ENCODE measurements around the gene POC5. TPM values are rescaled to one million over a fixed set of nuclear protein-coding genes. Genes with fewer than 3 reads are reported as not detected.

Gene POC5
- total and polyA plus RNA-seq, 2 of the 13 experiments (the other 11 are each of a cell fraction or from before 2014, with no cell fraction given) = 6.9 to 9.3 TPM

GRCh38 chr5:75664979-75665378 is 52.3 kb downstream of the POC5 start:
- no peak overlapping the region for H3K27ac ChIP-seq (ENCODE audit: extremely low read length, insufficient read depth, low read length)

More at GRCh38 chr5:75664979-75665378, 52.3 kb downstream of the POC5 start:
- Histone ChIP-seq H3K36me3 (replicated peaks in 1 of 2; ENCODE audit: control insufficient read depth in 1 of 2, insufficient read depth in 2 of 2, low read length in 2 of 2) (no peaks in the 10 kb centered on the region), H3K4me2 (ENCODE audit: low read depth, low read length) (no peak overlapping the region), H3K4me3 (replicated peaks in 1 of 3; ENCODE audit: insufficient read depth in 1 of 3, low read depth in 2 of 3, low read length in 3 of 3) (no peak overlapping the region), H3K79me2 (ENCODE audit: insufficient read depth, low read length) (no peaks in the 10 kb centered on the region), H3K9me3 (ENCODE audit: low read length) (no peaks in the 10 kb centered on the region), H2AFZ (ENCODE audit: low read length) (no peak overlapping the region), H3K9ac (ENCODE audit: insufficient read depth, low read depth, low read length) (no peak overlapping the region), H4K20me1 (ENCODE audit: insufficient read depth, low read length) (no peaks in the 10 kb centered on the region), H3K27me3 (ENCODE audit: control insufficient read depth in 1 of 2, insufficient read depth in 2 of 2, low read length in 2 of 2) (no peaks in the 10 kb centered on the region; a peak in 1 of 5 replicates), H3K4me1 (ENCODE audit: insufficient read depth, low read length) (peaks cover 19% of the 10 kb centered on the region)
- POLR2A ChIA-PET = no interaction called here
- intact Hi-C loops (cut with micrococcal nuclease; ENCODE audit: unreplicated experiment) = no loop called here
- DNase-seq (ENCODE audit: low spot score) (no peak), FAIRE-seq (no peak), ATAC-seq (no peak)
- 49% methylated on average over 2 of the region's 2 CpGs for WGBS (ENCODE audit: low lambda C conversion rate)
- in situ Hi-C loops (cut with HindIII; ENCODE audit: extremely low pct_ligation_motif_present, low pct_unique_long_range_greater_than_20kb) = no loop called here
- TF ChIP-seq TAF15 (IDR thresholded peaks at IDR 0.05; ENCODE audit: low read depth, low read length, poor library complexity, severe bottlenecking) (no peak), ZNF816 (CRISPR knock-in tag; IDR thresholded peaks at IDR 0.05; ENCODE audit: borderline replicate concordance) (no peak), ZBTB42 (CRISPR knock-in tag; IDR thresholded peaks at IDR 0.05) (no peak), ZBTB49 (CRISPR knock-in tag; IDR thresholded peaks at IDR 0.05; ENCODE audit: borderline replicate concordance) (no peak), KDM4B (CRISPR knock-in tag; IDR thresholded peaks at IDR 0.05) (no peak), HMG20B (CRISPR knock-in tag; conservative IDR thresholded peaks at IDR 0.05) (no peak), ZXDC (CRISPR knock-in tag; IDR thresholded peaks at IDR 0.05) (no peak), ZBTB33 (CRISPR knock-in tag; IDR thresholded peaks at IDR 0.05) (no peak), ZNF468 (CRISPR knock-in tag; IDR thresholded peaks at IDR 0.05) (no peak), ZNF44 (CRISPR knock-in tag; IDR thresholded peaks at IDR 0.05) (no peak)
- no TSS peak for BruUV-seq (replicated peaks)
- CTCF ChIA-PET (ENCODE audit: low intra/inter-chr PET ratio, low total read pairs) = no interaction called here
